HCT116 (cell line): ENCODE measurements around the gene QSOX1. TPM values are rescaled to one million over a fixed set of nuclear protein-coding genes. Genes with fewer than 3 reads are reported as not detected.

Experiments used
- ATAC-seq: fragments of 200-7000 bp; cut with Tn5 transposase; 2 replicates; pipeline ENCODE4 v1.9.1; 2020; ENCODE audit warnings: mild to moderate bottlenecking, moderate library complexity
- BruUV-seq: library from RNA; stranded (reverse); fragments of 400-500 nt; replicated peaks from 2 replicates; lab custom pipeline; 2021; lab: Mats Ljungman, UMichigan
- CTCF ChIA-PET: fragments of 300-600 bp; sonication (Branson Sonifier 250); formaldehyde crosslinking; loops from one replicate; lab custom pipeline; 2021; ENCODE audit warnings: antibody characterized with exemption; lab: Charles Lee
- POLR2A ChIA-PET: fragments of 300-600, 350-600 bp; sonication (Branson Sonifier 250); formaldehyde crosslinking; loops from one replicate; lab custom pipeline; 2021; ENCODE audit warnings: antibody characterized with exemption; lab: Charles Lee
- RAD21 ChIA-PET, 2 experiments: fragments of 300-600 bp; sonication (Branson Sonifier 250); formaldehyde crosslinking; loops; one replicate each; lab custom pipeline; 2023; ENCODE audit warnings: low total read pairs in 2 of 2; ENCODE audit not compliant: uncharacterized antibody in 2 of 2, unreplicated experiment in 2 of 2, low non-redundant PET in 1 of 2; lab: Charles Lee
- DNase-seq: peaks from one replicate; pipeline ENCODE4 v3.0.0-alpha.2; 2010; ENCODE audit warnings: low read depth, low spot score
- H2AFZ ChIP-seq: fragments of 200-600 bp; shearing (Covaris generic), sonication (generic); 2 replicates; pipeline ENCODE4 v1.6.1; 2017; ENCODE audit warnings: low read depth, mixed run types, mixed read lengths, antibody characterized with exemption, low read length; ENCODE audit not compliant: poor library complexity, severe bottlenecking
- H3K27ac ChIP-seq: 2 replicates; pipeline ENCODE4 v1.5.1; 2012; ENCODE audit warnings: low read depth, low read length
- H3K27me3 ChIP-seq: fragments of 200-600 bp; sonication (generic); 2 replicates; pipeline ENCODE4 v1.6.1; 2016; ENCODE audit warnings: mixed run types, low read length, mixed read lengths; ENCODE audit not compliant: insufficient read depth
- H3K36me3 ChIP-seq, 2 experiments: fragments of 200-500 bp in 1 of 2; fragments of 200-600 bp in 1 of 2; sonication (Bioruptor generic) in 1 of 2; sonication (generic) in 1 of 2; 2 replicates each; pipeline versions ENCODE4 v1.5.1 to v1.6.1; 2014 to 2016; ENCODE audit warnings: low read length in 2 of 2, inconsistent platforms in 1 of 2, mixed read lengths in 1 of 2, mixed run types in 1 of 2; ENCODE audit not compliant: insufficient read depth in 2 of 2, control insufficient read depth in 1 of 2
- H3K4me1 ChIP-seq, 2 experiments: fragments of 200-600 bp in 1 of 2; sonication (generic) in 1 of 2; 2 replicates each; pipeline versions ENCODE4 v1.5.1 to v1.6.1; 2012 to 2017; ENCODE audit warnings: low read length in 2 of 2, inconsistent platforms in 1 of 2, mild to moderate bottlenecking in 1 of 2, mixed read lengths in 1 of 2, mixed run types in 1 of 2, moderate library complexity in 1 of 2; ENCODE audit not compliant: insufficient read depth in 2 of 2, control insufficient read depth in 1 of 2
- H3K4me2 ChIP-seq: fragments of 200-600 bp; sonication (generic); 2 replicates; pipeline ENCODE4 v1.6.1; 2017; ENCODE audit warnings: mixed run types, low read length, mixed read lengths
- H3K4me3 ChIP-seq, 2 experiments: fragments of 200-600 bp in 1 of 2; sonication (generic) in 1 of 2; replicated peaks in 1 of 2; 2 replicates each; pipeline ENCODE4 v1.5.1; 2011 to 2016; ENCODE audit warnings: low read length in 2 of 2, control low read depth in 1 of 2, low read depth in 1 of 2, mild to moderate bottlenecking in 1 of 2, mixed read lengths in 1 of 2, mixed run types in 1 of 2
- H3K79me2 ChIP-seq: fragments of 200-600 bp; sonication (generic); 2 replicates; pipeline ENCODE4 v1.6.1; 2017; ENCODE audit warnings: mild to moderate bottlenecking, mixed run types, low read length, moderate library complexity, mixed read lengths; ENCODE audit not compliant: insufficient read depth
- H3K9ac ChIP-seq: fragments of 200-600 bp; sonication (generic); 2 replicates; pipeline ENCODE4 v1.6.1; 2016; ENCODE audit warnings: low read length, mixed read lengths
- H3K9me2 ChIP-seq: fragments of 200-600 bp; sonication (generic), shearing (Covaris generic); 2 replicates; pipeline ENCODE4 v1.6.1; 2017; ENCODE audit warnings: mixed run types, mild to moderate bottlenecking, moderate library complexity; ENCODE audit not compliant: insufficient read depth
- H3K9me3 ChIP-seq, 2 experiments: fragments of 200-500 bp in 1 of 2; fragments of 200-600 bp in 1 of 2; sonication (Bioruptor generic) in 1 of 2; sonication (generic) in 1 of 2; 2 replicates each; pipeline ENCODE4 v1.6.1; 2014 to 2017; ENCODE audit warnings: low read length in 2 of 2, mixed read lengths in 2 of 2, inconsistent platforms in 1 of 2, low read depth in 1 of 2, mild to moderate bottlenecking in 1 of 2, mixed run types in 1 of 2, moderate library complexity in 1 of 2; ENCODE audit not compliant: control insufficient read depth in 1 of 2, insufficient read depth in 1 of 2
- H4K20me1 ChIP-seq: fragments of 200-600 bp; sonication (generic), shearing (Covaris generic); 2 replicates; pipeline ENCODE4 v1.6.1; 2017; ENCODE audit warnings: mixed run types, mild to moderate bottlenecking, moderate library complexity; ENCODE audit not compliant: insufficient read depth
- ATF3 ChIP-seq: IDR thresholded peaks from 2 replicates; pipeline ENCODE4 v1.6.1; 2012
- CBX3 ChIP-seq: IDR thresholded peaks from 2 replicates; pipeline ENCODE4 v1.6.1; 2012; ENCODE audit warnings: low read depth
- CTCF ChIP-seq, 3 experiments: fragments of 200-600 bp in 1 of 3; sonication (generic) in 1 of 3; IDR thresholded peaks in 2 of 3; conservative IDR thresholded peaks in 1 of 3; 2 replicates each; pipeline ENCODE4 v1.5.1; 2012 to 2017; ENCODE audit warnings: low read depth in 2 of 3, low read length in 2 of 3, antibody characterized with exemption in 1 of 3, borderline replicate concordance in 1 of 3, control low read depth in 1 of 3, mild to moderate bottlenecking in 1 of 3, mixed read lengths in 1 of 3, mixed run types in 1 of 3, moderate library complexity in 1 of 3; ENCODE audit not compliant: insufficient read depth in 1 of 3
- MAX ChIP-seq: IDR thresholded peaks from 2 replicates; pipeline ENCODE4 v1.6.1; 2012
- RAD21 ChIP-seq: IDR thresholded peaks from 2 replicates; pipeline ENCODE4 v1.6.1; 2012; ENCODE audit warnings: low read depth, mild to moderate bottlenecking
- REST ChIP-seq: IDR thresholded peaks from 2 replicates; pipeline ENCODE4 v1.6.1; 2012; ENCODE audit warnings: low read depth
- SIN3A ChIP-seq: IDR thresholded peaks from 2 replicates; pipeline ENCODE4 v1.6.1; 2012; ENCODE audit warnings: low read depth
- SP1 ChIP-seq: IDR thresholded peaks from 2 replicates; pipeline ENCODE4 v1.6.1; 2012; ENCODE audit warnings: low read depth
- YY1 ChIP-seq: IDR thresholded peaks from 2 replicates; pipeline ENCODE4 v1.6.1; 2011; ENCODE audit warnings: low read length, low read depth, moderate library complexity, mild to moderate bottlenecking; ENCODE audit not compliant: insufficient replicate concordance; ENCODE audit errors: extremely low read depth
- ZNF274 ChIP-seq: fragments of 200-500 bp; sonication (Bioruptor generic); IDR thresholded peaks from 2 replicates; pipeline ENCODE4 v1.6.1; 2014; ENCODE audit warnings: mild to moderate bottlenecking, low read depth, low read length, inconsistent platforms
- intact Hi-C: fragments of 100-400 bp; cut with micrococcal nuclease; formaldehyde crosslinking; loops from 2 replicates; pipeline ENCODE4 v1.10.0; 2022
- total RNA-seq: library from RNA; stranded (reverse); gene quantifications from one replicate; pipeline ENCODE4 v1.2.1, GENCODE V29; 2021; ENCODE audit not compliant: unreplicated experiment

QSOX1 gene
- total RNA-seq, 1 experiment from 2014 or later = 89.2 TPM

DNA sequence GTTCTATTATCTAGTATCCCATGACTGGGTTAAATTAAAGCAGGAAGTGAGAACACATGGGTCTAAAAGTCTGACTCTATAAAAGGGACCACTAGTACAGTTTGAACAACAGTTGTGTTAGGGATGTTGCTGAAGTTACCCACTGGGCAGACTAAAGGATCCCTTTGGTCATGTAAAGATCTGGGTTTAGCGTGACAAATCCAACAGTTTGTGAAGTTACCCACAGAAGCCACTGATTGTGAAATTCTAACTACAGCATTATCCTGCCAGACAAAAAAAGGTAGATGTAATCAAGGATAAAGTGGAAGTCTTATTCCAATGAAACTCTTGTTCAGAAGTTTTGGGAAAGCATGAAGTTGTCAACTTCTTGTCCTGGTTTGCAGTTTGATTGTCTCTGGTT lies 5.7 kb downstream of the QSOX1 start:
- ChIA-PET POLR2A (no interaction called here), CTCF (no interaction called here), RAD21 (no interaction called here)
- H3K27ac ChIP-seq = no peak overlapping the region
- no peak overlapping the region for H3K9ac ChIP-seq
- no peaks in the 10 kb centered on the region for H3K9me3 ChIP-seq
- peaks cover 0 to 17% of the 10 kb centered on the region in 2 experiments; a peak in 2 of 4 replicates for H3K4me1 ChIP-seq
- intact Hi-C loops = no loop called here
- no TSS peak for BruUV-seq
- peaks cover 42% of the 10 kb centered on the region for H3K79me2 ChIP-seq
- no peaks in the 10 kb centered on the region for H4K20me1 ChIP-seq
- no peak for ATAC-seq
- no peak for TF ChIP-seq REST
- no peak for TF ChIP-seq MAX
- TF ChIP-seq YY1 = no peak
- TF ChIP-seq RAD21 = no peak
- no peaks in the 10 kb centered on the region for H3K9me2 ChIP-seq
- H2AFZ ChIP-seq = no peak overlapping the region
- no peak for DNase-seq
- no peak overlapping the region for H3K4me2 ChIP-seq
- H3K4me3 ChIP-seq = no peak overlapping the region
- H3K27me3 ChIP-seq = no peaks in the 10 kb centered on the region
- H3K36me3 ChIP-seq = no peaks in the 10 kb centered on the region

DNA sequence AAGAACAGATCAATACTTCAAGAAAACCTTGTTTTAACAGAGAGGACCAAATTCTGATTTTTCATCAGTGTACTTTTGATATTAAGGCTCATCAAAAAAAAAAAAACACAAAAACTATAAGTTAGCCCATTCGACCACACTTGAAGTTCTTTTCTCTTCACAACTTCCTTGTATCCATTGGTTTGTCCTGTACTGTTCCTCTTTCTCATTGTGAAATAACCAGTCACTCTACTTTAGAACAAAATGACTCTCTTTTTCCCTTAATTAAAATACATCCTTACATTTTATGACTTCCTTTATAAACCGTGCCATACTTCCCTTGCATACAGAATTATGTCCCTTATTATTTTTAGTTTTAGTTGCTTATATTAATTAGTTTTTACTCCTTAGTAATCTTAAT lies 8.4 kb downstream of the QSOX1 start:
- peaks cover 31% of the 10 kb centered on the region for H3K79me2 ChIP-seq
- no peak for TF ChIP-seq CBX3
- TF ChIP-seq REST = no peak
- TF ChIP-seq CTCF (IDR thresholded peaks at IDR 0.05 in 2 of 3, conservative IDR thresholded peaks at IDR 0.05 in 1 of 3; ENCODE audit: borderline replicate concordance in 1 of 3, insufficient read depth in 1 of 3, low read depth in 2 of 3, low read length in 2 of 3) = no peak
- TF ChIP-seq ZNF274 = no peak
- TF ChIP-seq SIN3A = no peak
- TF ChIP-seq RAD21 = no peak
- TF ChIP-seq SP1 = no peak
- no peak for TF ChIP-seq ATF3

More for the DNA sequence above, 8.4 kb downstream of the QSOX1 start:
- ChIA-PET RAD21 (no interaction called here), POLR2A (no interaction called here), CTCF (no interaction called here)
- no peak for DNase-seq
- Histone ChIP-seq H3K4me3 (no peak overlapping the region), H3K9me3 (no peaks in the 10 kb centered on the region), H3K4me1 (peaks cover 14 to 17% of the 10 kb centered on the region in 2 experiments), H3K27ac (no peak overlapping the region), H3K4me2 (no peak overlapping the region), H4K20me1 (no peaks in the 10 kb centered on the region), H2AFZ (no peak overlapping the region), H3K27me3 (no peaks in the 10 kb centered on the region), H3K36me3 (no peaks in the 10 kb centered on the region), H3K9ac (no peak overlapping the region), H3K9me2 (no peaks in the 10 kb centered on the region)
- BruUV-seq = no TSS peak
- no peak for ATAC-seq
- intact Hi-C loops = no loop called here
